A549 (cell line): ENCODE results near the gene CCDC85A. TPM values are rescaled to one million over a fixed set of nuclear protein-coding genes. Genes with fewer than 3 reads are reported as not detected.

Experiments used
- ATAC-seq, 2 experiments: fragments of 200-7000 bp in 1 of 2; fragments of >200 bp in 1 of 2; cut with Nextera tagmentation in 1 of 2; cut with Tn5 transposase in 1 of 2; 3 replicates each; pipeline versions ENCODE4 v1.8.0 to v1.9.1; 2018 to 2020; ENCODE audit warnings: mild to moderate bottlenecking in 1 of 2, moderate library complexity in 1 of 2
- CTCF ChIA-PET: fragments of 300-600 bp; sonication (Branson Sonifier 250); formaldehyde crosslinking; extraction: SDS; loops from one replicate; lab custom pipeline; 2021; ENCODE audit warnings: antibody characterized with exemption, inconsistent platforms; lab: Yijun Ruan, JAX
- POLR2A ChIA-PET: fragments of 350-600 bp; formaldehyde crosslinking; extraction: SDS; loops from one replicate; lab custom pipeline; 2021; ENCODE audit warnings: antibody characterized with exemption, inconsistent platforms; lab: Yijun Ruan, JAX
- DNase-seq, 2 experiments: peaks; one replicate each; pipeline versions ENCODE4 v3.0.0 to v3.0.0-alpha.2; 2011 to 2016; ENCODE audit warnings: low read depth in 1 of 2, low spot score in 1 of 2
- FAIRE-seq: peaks from 2 replicates; lab custom pipeline; 2011; peaks lifted over from hg19 to GRCh38; lab: Jason Lieb, UNC
- H3K27ac ChIP-seq, 2 experiments: fragments of >200 bp; sonication (Bioruptor Twin); formaldehyde crosslinking; 3 replicates each; pipeline ENCODE4 v1.5.1; 2016 to 2017
- H3K4me1 ChIP-seq: fragments of >200 bp; sonication (Bioruptor Twin); formaldehyde crosslinking; 3 replicates; pipeline ENCODE4 v1.6.1; 2016
- H3K4me2 ChIP-seq: fragments of >200 bp; sonication (Bioruptor Twin); formaldehyde crosslinking; 3 replicates; pipeline ENCODE4 v1.6.1; 2016
- H3K4me3 ChIP-seq: fragments of >200 bp; sonication (Bioruptor Twin); formaldehyde crosslinking; 3 replicates; pipeline ENCODE4 v1.5.1; 2016
- H3K9me3 ChIP-seq: fragments of >200 bp; sonication (Bioruptor Twin); formaldehyde crosslinking; 3 replicates; pipeline ENCODE4 v1.6.1; 2016
- CBX2 ChIP-seq: fragments of 200-600 bp; sonication (generic); IDR thresholded peaks from 2 replicates; pipeline ENCODE4 v1.6.1; 2016; ENCODE audit warnings: low read depth, mild to moderate bottlenecking, borderline replicate concordance
- CEBPB ChIP-seq, 2 experiments: fragments of >200 bp in 1 of 2; sonication (Bioruptor Twin) in 1 of 2; formaldehyde crosslinking in 1 of 2; IDR thresholded peaks; 2 replicates each; pipeline ENCODE4 v1.6.1; 2012 to 2016
- CHD2 ChIP-seq: fragments of 150-350 bp; IDR thresholded peaks from 2 replicates; pipeline ENCODE4 v1.6.1; 2014; ENCODE audit warnings: low read length; ENCODE audit not compliant: partially characterized antibody
- CTCF ChIP-seq: fragments of >200 bp; sonication (Bioruptor Twin); formaldehyde crosslinking; IDR thresholded peaks from 3 replicates; pipeline ENCODE4 v1.5.1; 2016
- FOXS1 ChIP-seq: fragments of 250-450 bp; sonication (Bioruptor Pico); IDR thresholded peaks from 2 replicates; pipeline ENCODE4 v1.5.0; 2020; ENCODE audit warnings: mild to moderate bottlenecking, moderate library complexity
- HES2 ChIP-seq: fragments of >200 bp; sonication (Bioruptor Twin); formaldehyde crosslinking; IDR thresholded peaks from 2 replicates; pipeline ENCODE4 v1.6.1; 2016
- HMGXB4 ChIP-seq: fragments of 250-450 bp; sonication (Bioruptor Pico); IDR thresholded peaks from 2 replicates; pipeline ENCODE4 v1.5.0; 2021; ENCODE audit warnings: mild to moderate bottlenecking, moderate library complexity, borderline replicate concordance
- KDM1A ChIP-seq: fragments of 200-600 bp; sonication (generic); IDR thresholded peaks from 2 replicates; pipeline ENCODE4 v1.6.1; 2016; ENCODE audit warnings: low read depth, mild to moderate bottlenecking
- MYC ChIP-seq: IDR thresholded peaks from 2 replicates; pipeline ENCODE4 v1.6.1; 2012; ENCODE audit warnings: mild to moderate bottlenecking, inconsistent platforms, low read length, improper control_type of control experiment, borderline replicate concordance
- NPAS2 ChIP-seq: fragments of 250-450 bp; sonication (Bioruptor Pico); IDR thresholded peaks from 2 replicates; pipeline ENCODE4 v1.8.0; 2022; ENCODE audit warnings: mild to moderate bottlenecking, moderate library complexity, borderline replicate concordance
- POLR2AphosphoS2 ChIP-seq: conservative IDR thresholded peaks from 2 replicates; pipeline ENCODE4 v1.6.1; 2012; ENCODE audit warnings: low read length, improper control_type of control experiment, inconsistent platforms
- RAD21 ChIP-seq, 2 experiments: fragments of >200 bp in 1 of 2; sonication (Bioruptor Twin) in 1 of 2; formaldehyde crosslinking in 1 of 2; IDR thresholded peaks in 1 of 2; conservative IDR thresholded peaks in 1 of 2; 2 replicates in 1 of 2; 3 replicates in 1 of 2; pipeline ENCODE4 v1.6.1; 2012 to 2018; ENCODE audit warnings: inconsistent platforms in 1 of 2
- RFX5 ChIP-seq: fragments of 450-650 bp; IDR thresholded peaks from 2 replicates; pipeline ENCODE4 v1.7.1; 2014; ENCODE audit warnings: antibody characterized with exemption, mild to moderate bottlenecking, moderate library complexity
- RNF2 ChIP-seq: fragments of 200-600 bp; sonication (generic); IDR thresholded peaks from 2 replicates; pipeline ENCODE4 v1.6.1; 2016; ENCODE audit warnings: low read depth, mild to moderate bottlenecking, antibody characterized with exemption, moderate library complexity, borderline replicate concordance
- SREBF2 ChIP-seq: fragments of 450-650 bp; IDR thresholded peaks from 2 replicates; pipeline ENCODE4 v1.6.1; 2014; ENCODE audit warnings: mild to moderate bottlenecking, moderate library complexity
- TP53 ChIP-seq: fragments of 250-450 bp; sonication (Bioruptor Pico); IDR thresholded peaks from 2 replicates; pipeline ENCODE4 v1.5.0; 2021; ENCODE audit warnings: mild to moderate bottlenecking, moderate library complexity
- ZFP36 ChIP-seq: fragments of 450-650 bp; IDR thresholded peaks from 2 replicates; pipeline ENCODE4 v1.6.1; 2014; ENCODE audit warnings: borderline replicate concordance; ENCODE audit not compliant: partially characterized antibody
- WGBS: methylation state at CpG from one replicate; pipeline ENCODE4 v1.1.6; 2017; ENCODE audit errors: missing lambda C conversion rate; 5-methylcytosine and 5-hydroxymethylcytosine counted together
- polyA plus RNA-seq, 4 experiments: library from polyadenylated mRNA; depleted of rRNA in 3 of 4; stranded (reverse); fragments of >200 nt; fragmentation: RNase III in 1 of 4; extraction: RNeasy Plus Mini Kit Qiagen cat#74134 plus additional on column Dnase treatment in 1 of 4; gene quantifications; 2 replicates in 3 of 4; 3 replicates in 1 of 4; pipeline ENCODE4 v1.2.3, GENCODE V29; 2011 to 2017
- TF ChIP-seq, protein P1 (sequence below): fragments of 450-650 bp; IDR thresholded peaks from 2 replicates; pipeline ENCODE4 v1.6.1; 2014; ENCODE audit warnings: antibody characterized with exemption
- TF ChIP-seq, protein P2 (sequence below): fragments of 200-600 bp; sonication (generic); IDR thresholded peaks from 2 replicates; pipeline ENCODE4 v1.6.1; 2016; ENCODE audit warnings: antibody characterized with exemption, mild to moderate bottlenecking, moderate library complexity

Gene CCDC85A
- polyA plus RNA-seq, 2 of the 4 experiments (the other 2 are of a cell fraction) = 0.05 to 0.30 TPM

DNA sequence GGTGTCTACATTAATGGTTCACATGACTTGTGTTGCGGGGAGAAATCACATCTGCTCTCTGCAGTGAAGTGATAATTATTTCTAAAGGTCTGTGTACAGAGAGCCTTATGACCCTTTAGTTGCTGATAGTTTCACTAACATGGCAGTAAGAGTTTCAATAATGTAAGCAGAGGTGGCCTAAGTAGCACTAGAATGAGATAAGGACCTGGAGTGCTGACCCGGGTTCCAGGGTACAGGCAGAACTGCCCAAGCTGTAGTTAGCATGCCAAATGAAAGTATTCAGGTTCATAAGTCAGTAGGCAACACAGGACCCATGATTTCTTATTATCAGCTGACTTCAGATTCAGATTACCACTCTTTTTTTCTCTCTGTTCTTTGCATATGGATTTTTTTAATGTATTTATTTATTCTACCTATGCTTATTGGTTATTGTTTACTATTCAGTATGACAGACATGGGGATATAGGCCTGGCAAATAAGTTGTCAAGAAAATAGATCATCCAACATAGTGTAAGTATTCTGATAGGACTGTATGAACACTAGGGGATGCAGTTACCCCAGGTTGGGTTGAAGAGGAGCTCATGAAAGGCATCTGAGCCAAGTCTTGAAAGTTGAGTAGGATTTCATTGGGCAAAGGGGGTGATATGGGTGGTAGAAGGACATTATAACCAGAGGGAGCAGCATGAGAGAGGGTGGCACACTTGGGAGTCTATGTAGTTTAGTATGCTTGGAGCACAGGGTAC, 105.2 kb downstream of the CCDC85A start:
- DNase-seq (no peak), FAIRE-seq (no peak), ATAC-seq (no peak)
- no peak overlapping the region for H3K4me3 ChIP-seq
- H3K9me3 ChIP-seq = no peaks in the 10 kb centered on the region
- no peak overlapping the region for H3K27ac ChIP-seq
- WGBS = 30% methylated on average over 2 of the region's 2 CpGs
- H3K4me1 ChIP-seq = no peaks in the 10 kb centered on the region
- CTCF ChIA-PET = no interaction called here
- TF ChIP-seq CTCF = no peak
- no peak for TF ChIP-seq POLR2AphosphoS2
- TF ChIP-seq RAD21 (conservative IDR thresholded peaks at IDR 0.05 in 1 of 2, IDR thresholded peaks at IDR 0.05 in 1 of 2) = peak in 1 of 2 experiments; percentile 38; a peak in 1 of 5 replicates
- no peak for TF ChIP-seq KDM1A
- no peak overlapping the region for H3K4me2 ChIP-seq
- POLR2A ChIA-PET = no interaction called here

DNA sequence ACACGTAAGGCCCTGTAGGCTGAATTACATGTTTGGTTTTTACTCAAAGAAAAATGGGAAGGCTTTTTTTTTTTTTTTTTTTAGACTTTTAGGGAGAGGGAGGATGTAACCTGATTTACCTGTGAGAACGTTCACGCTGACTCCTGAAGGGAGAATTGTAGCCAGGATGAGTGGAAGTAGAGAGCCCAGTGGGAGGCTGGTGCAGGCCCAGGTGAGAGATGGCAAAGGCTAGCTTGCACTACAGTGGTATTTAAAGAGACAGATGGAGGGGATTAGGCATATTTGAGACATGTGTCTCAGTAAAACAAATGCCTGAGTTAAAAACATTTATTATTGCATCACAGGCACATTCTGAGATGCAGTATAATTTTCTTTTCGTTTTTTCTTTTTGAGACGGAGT, 107.9 kb downstream of the CCDC85A start:
- ATAC-seq = no peak
- TF ChIP-seq CBX2 (no peak), HES2 (no peak), NPAS2 (CRISPR knock-in tag) (no peak), HMGXB4 (CRISPR knock-in tag) (no peak), RNF2 (no peak)
- TF ChIP-seq, protein P1, sequence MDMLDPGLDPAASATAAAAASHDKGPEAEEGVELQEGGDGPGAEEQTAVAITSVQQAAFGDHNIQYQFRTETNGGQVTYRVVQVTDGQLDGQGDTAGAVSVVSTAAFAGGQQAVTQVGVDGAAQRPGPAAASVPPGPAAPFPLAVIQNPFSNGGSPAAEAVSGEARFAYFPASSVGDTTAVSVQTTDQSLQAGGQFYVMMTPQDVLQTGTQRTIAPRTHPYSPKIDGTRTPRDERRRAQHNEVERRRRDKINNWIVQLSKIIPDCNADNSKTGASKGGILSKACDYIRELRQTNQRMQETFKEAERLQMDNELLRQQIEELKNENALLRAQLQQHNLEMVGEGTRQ = no peak
- H3K4me2 ChIP-seq = no peak overlapping the region
- 41% methylated on average over 5 of the region's 5 CpGs for WGBS
- no peak overlapping the region for H3K4me3 ChIP-seq
- FAIRE-seq = no peak
- no peaks in the 10 kb centered on the region for H3K9me3 ChIP-seq
- ChIA-PET POLR2A (no interaction called here), CTCF (no interaction called here)
- no peaks in the 10 kb centered on the region for H3K4me1 ChIP-seq
- DNase-seq = no peak
- H3K27ac ChIP-seq = no peak overlapping the region

GRCh38 chr2:56292951-56293350, 109.2 kb downstream of the CCDC85A start:
- H3K9me3 ChIP-seq = no peaks in the 10 kb centered on the region
- POLR2A ChIA-PET = no interaction called here

More at GRCh38 chr2:56292951-56293350, 109.2 kb downstream of the CCDC85A start:
- WGBS = 44% methylated on average over 2 of the region's 2 CpGs
- FAIRE-seq (no peak), DNase-seq (no peak), ATAC-seq (no peak)
- no peak overlapping the region for H3K27ac ChIP-seq
- TF ChIP-seq, protein P1 = no peak
- no peak for TF ChIP-seq FOXS1 (CRISPR knock-in tag)
- TF ChIP-seq RFX5 = no peak
- no peak for TF ChIP-seq TP53 (CRISPR knock-in tag)
- no peak for TF ChIP-seq ZFP36
- TF ChIP-seq MYC = no peak
- no peak for TF ChIP-seq NPAS2 (CRISPR knock-in tag)
- no peak for TF ChIP-seq CHD2
- no peak for TF ChIP-seq SREBF2
- TF ChIP-seq, protein P2, sequence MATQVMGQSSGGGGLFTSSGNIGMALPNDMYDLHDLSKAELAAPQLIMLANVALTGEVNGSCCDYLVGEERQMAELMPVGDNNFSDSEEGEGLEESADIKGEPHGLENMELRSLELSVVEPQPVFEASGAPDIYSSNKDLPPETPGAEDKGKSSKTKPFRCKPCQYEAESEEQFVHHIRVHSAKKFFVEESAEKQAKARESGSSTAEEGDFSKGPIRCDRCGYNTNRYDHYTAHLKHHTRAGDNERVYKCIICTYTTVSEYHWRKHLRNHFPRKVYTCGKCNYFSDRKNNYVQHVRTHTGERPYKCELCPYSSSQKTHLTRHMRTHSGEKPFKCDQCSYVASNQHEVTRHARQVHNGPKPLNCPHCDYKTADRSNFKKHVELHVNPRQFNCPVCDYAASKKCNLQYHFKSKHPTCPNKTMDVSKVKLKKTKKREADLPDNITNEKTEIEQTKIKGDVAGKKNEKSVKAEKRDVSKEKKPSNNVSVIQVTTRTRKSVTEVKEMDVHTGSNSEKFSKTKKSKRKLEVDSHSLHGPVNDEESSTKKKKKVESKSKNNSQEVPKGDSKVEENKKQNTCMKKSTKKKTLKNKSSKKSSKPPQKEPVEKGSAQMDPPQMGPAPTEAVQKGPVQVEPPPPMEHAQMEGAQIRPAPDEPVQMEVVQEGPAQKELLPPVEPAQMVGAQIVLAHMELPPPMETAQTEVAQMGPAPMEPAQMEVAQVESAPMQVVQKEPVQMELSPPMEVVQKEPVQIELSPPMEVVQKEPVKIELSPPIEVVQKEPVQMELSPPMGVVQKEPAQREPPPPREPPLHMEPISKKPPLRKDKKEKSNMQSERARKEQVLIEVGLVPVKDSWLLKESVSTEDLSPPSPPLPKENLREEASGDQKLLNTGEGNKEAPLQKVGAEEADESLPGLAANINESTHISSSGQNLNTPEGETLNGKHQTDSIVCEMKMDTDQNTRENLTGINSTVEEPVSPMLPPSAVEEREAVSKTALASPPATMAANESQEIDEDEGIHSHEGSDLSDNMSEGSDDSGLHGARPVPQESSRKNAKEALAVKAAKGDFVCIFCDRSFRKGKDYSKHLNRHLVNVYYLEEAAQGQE = no peak
- TF ChIP-seq HMGXB4 (CRISPR knock-in tag) = no peak
- no peak for TF ChIP-seq CBX2
- TF ChIP-seq CEBPB (IDR thresholded peaks at IDR 0.05) = no peak
- no peaks in the 10 kb centered on the region for H3K4me1 ChIP-seq
- H3K4me3 ChIP-seq = no peak overlapping the region
- no peak overlapping the region for H3K4me2 ChIP-seq
- CTCF ChIA-PET = no interaction called here
